Erythroblast (primary cell): ENCODE measurements around the gene NOM1.

ENCODE experiments used
- GATA1 ChIP-seq: IDR thresholded peaks from 2 replicates; pipeline ENCODE4 v1.6.1; 2011; ENCODE audit warnings: low read depth, mild to moderate bottlenecking, control low read depth, low read length, moderate library complexity
- POLR2A ChIP-seq: IDR thresholded peaks from 2 replicates; pipeline ENCODE4 v1.6.1; 2011; ENCODE audit warnings: mild to moderate bottlenecking, low read length

DNA sequence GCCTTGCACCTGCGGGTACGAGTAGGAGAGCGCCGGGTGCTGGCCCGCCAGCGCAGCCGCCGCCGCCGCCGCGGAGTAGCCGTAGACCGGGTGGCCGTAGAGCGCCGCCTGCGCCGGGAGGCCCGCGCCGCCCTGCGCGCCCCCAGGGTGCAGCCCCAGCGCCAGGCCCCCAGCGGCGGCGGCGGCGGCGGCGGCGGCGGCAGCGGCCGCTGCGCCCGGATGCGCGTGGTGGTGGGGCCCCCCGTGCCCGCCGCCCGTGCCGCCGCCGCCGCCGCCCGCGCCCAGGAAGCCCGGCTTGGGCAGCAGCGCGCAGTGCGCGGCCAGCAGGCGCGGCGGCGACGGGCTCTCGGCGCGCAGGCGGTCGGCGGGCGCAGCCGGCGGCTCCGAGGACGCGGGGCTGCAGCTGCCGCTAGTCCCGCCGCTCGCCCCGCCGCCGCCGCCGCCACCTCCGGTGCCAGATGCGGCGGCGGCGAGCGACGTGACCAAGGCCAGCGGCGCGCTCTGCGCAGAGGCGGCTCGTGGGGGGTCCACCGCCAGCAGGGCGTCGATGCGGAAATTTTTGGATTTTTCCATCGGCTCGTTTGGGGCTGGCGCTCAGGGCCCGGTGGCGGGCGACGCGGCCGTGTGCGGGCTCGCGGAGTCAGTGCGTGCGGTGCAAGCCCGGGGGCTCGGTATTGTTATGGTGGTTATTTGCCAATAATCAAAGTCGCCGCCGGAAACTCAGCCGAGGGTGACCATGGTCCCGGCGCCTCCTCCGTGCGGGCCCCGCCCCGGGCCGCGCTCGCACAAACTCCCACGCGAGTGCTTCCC lies 60.5 kb downstream of the NOM1 start:
- TF ChIP-seq POLR2A: no peak
- no peak for TF ChIP-seq GATA1
